ENCODE results near the gene ADAMTSL1.
"Not testable (repeated sequence)": the region's sequence is repeated elsewhere in the genome, so short reads cannot be mapped to it uniquely, and the experiment has no call there.

The ADAMTSL1 gene

GRCh38 chr9:18863791-18864190 lies 389.8 kb downstream of the ADAMTSL1 start:
- Mint-ChIP-seq H3K27me3 (no peaks in the 10 kb centered on the region), H3K4me3 (no peak overlapping the region), H3K36me3 (no peaks in the 10 kb centered on the region), H3K9me3 (peaks cover 0 to 4% of the 10 kb centered on the region in 2 donors), H3K4me1 (no peaks in the 10 kb centered on the region), H3K27ac (no peak overlapping the region)
- ATAC-seq (replicated peaks) (no peak), DNase-seq (no peak)

GRCh38 chr9:18864516-18864915 lies 390.6 kb downstream of the ADAMTSL1 start:
- Mint-ChIP-seq H3K9me3 (peaks cover 2 to 6% of the 10 kb centered on the region in 2 donors), H3K27ac (no peak overlapping the region), H3K4me1 (no peaks in the 10 kb centered on the region), H3K36me3 (no peaks in the 10 kb centered on the region), H3K4me3 (no peak overlapping the region), H3K27me3 (no peaks in the 10 kb centered on the region)
- DNase-seq (no peak), ATAC-seq (replicated peaks) (no peak)

GRCh38 chr9:18865542-18865941 lies 391.6 kb downstream of the ADAMTSL1 start:
- ATAC-seq (replicated peaks): no peak
- Mint-ChIP-seq H3K9me3 (peaks cover 9 to 12% of the 10 kb centered on the region in 2 donors), H3K4me3 (no peak overlapping the region), H3K36me3 (no peaks in the 10 kb centered on the region), H3K4me1 (no peaks in the 10 kb centered on the region), H3K27me3 (no peaks in the 10 kb centered on the region), H3K27ac (no peak overlapping the region)
- DNase-seq: no peak

- ATAC-seq (replicated peaks) (no peak), DNase-seq (no peak)
- no peaks in the 10 kb centered on the region for H3K36me3 Mint-ChIP-seq
- no peak overlapping the region for H3K27ac Mint-ChIP-seq
- H3K9me3 Mint-ChIP-seq: peaks cover 14 to 16% of the 10 kb centered on the region in 2 donors
- H3K4me1 Mint-ChIP-seq: no peaks in the 10 kb centered on the region
- no peak overlapping the region for H3K4me3 Mint-ChIP-seq
- no peaks in the 10 kb centered on the region for H3K27me3 Mint-ChIP-seq
Measured at GRCh38 chr9:18866121-18866831, 392.3 kb downstream of the ADAMTSL1 start.

- no peak for DNase-seq
- no peaks in the 10 kb centered on the region for H3K36me3 Mint-ChIP-seq
- no peak overlapping the region for H3K27ac Mint-ChIP-seq
- ATAC-seq (replicated peaks): no peak
- H3K9me3 Mint-ChIP-seq: peaks cover 18 to 20% of the 10 kb centered on the region in 2 donors
- no peaks in the 10 kb centered on the region for H3K27me3 Mint-ChIP-seq
- no peaks in the 10 kb centered on the region for H3K4me1 Mint-ChIP-seq
- H3K4me3 Mint-ChIP-seq: no peak overlapping the region
Measured at GRCh38 chr9:18869725-18870124, 395.8 kb downstream of the ADAMTSL1 start.

GRCh38 chr9:18874069-18874468 lies 400.1 kb downstream of the ADAMTSL1 start:
- ATAC-seq (replicated peaks): no peak

GRCh38 chr9:18874990-18875389 lies 401.0 kb downstream of the ADAMTSL1 start:
- Mint-ChIP-seq H3K27me3 (peaks cover 0 to 18% of the 10 kb centered on the region in 2 donors), H3K9me3 (peaks cover 11 to 15% of the 10 kb centered on the region in 2 donors)
- not testable (repeated sequence) for H3K36me3 Mint-ChIP-seq; H3K4me3 Mint-ChIP-seq; ATAC-seq (replicated peaks); H3K27ac Mint-ChIP-seq; DNase-seq; H3K4me1 Mint-ChIP-seq

More at GRCh38 chr9:18874069-18874468, 400.1 kb downstream of the ADAMTSL1 start:
- H3K36me3 Mint-ChIP-seq: no peaks in the 10 kb centered on the region
- no peaks in the 10 kb centered on the region for H3K4me1 Mint-ChIP-seq
- H3K27ac Mint-ChIP-seq: no peak overlapping the region
- no peak overlapping the region for H3K4me3 Mint-ChIP-seq
- H3K27me3 Mint-ChIP-seq: peaks cover 0 to 18% of the 10 kb centered on the region in 2 donors
- DNase-seq: no peak
- peaks cover 16 to 20% of the 10 kb centered on the region in 2 donors for H3K9me3 Mint-ChIP-seq

GRCh38 chr9:18877984-18878383 lies 404.0 kb downstream of the ADAMTSL1 start:
- DNase-seq: no peak
- Mint-ChIP-seq H3K27ac (no peak overlapping the region), H3K27me3 (peaks cover 0 to 18% of the 10 kb centered on the region in 2 donors), H3K36me3 (no peaks in the 10 kb centered on the region), H3K9me3 (peaks cover 0 to 3% of the 10 kb centered on the region in 2 donors), H3K4me3 (no peak overlapping the region), H3K4me1 (no peaks in the 10 kb centered on the region)
- no peak for ATAC-seq (replicated peaks)

- ATAC-seq (replicated peaks): no peak
- no peak for DNase-seq
- Mint-ChIP-seq H3K4me3 (no peak overlapping the region), H3K27ac (no peak overlapping the region), H3K36me3 (no peaks in the 10 kb centered on the region), H3K27me3 (peaks cover 0 to 15% of the 10 kb centered on the region in 2 donors), H3K4me1 (no peaks in the 10 kb centered on the region), H3K9me3 (peaks cover 5 to 6% of the 10 kb centered on the region in 2 donors)
Measured at GRCh38 chr9:18881758-18882157, 407.8 kb downstream of the ADAMTSL1 start.

- Mint-ChIP-seq H3K4me1 (no peaks in the 10 kb centered on the region), H3K36me3 (no peaks in the 10 kb centered on the region), H3K9me3 (peaks cover 5 to 6% of the 10 kb centered on the region in 2 donors), H3K27me3 (peaks cover 0 to 6% of the 10 kb centered on the region in 2 donors), H3K27ac (no peak overlapping the region), H3K4me3 (no peak overlapping the region)
- DNase-seq (no peak), ATAC-seq (replicated peaks) (no peak)
Measured at GRCh38 chr9:18887546-18887945, 413.6 kb downstream of the ADAMTSL1 start.

GRCh38 chr9:18888290-18888689 lies 414.3 kb downstream of the ADAMTSL1 start:
- DNase-seq (no peak), ATAC-seq (replicated peaks) (no peak)
- Mint-ChIP-seq H3K36me3 (no peaks in the 10 kb centered on the region), H3K4me3 (no peak overlapping the region), H3K27me3 (peaks cover 0 to 6% of the 10 kb centered on the region in 2 donors), H3K4me1 (no peaks in the 10 kb centered on the region), H3K9me3 (peaks cover 3% of the 10 kb centered on the region in 2 donors), H3K27ac (no peak overlapping the region)

GRCh38 chr9:18889550-18889949 lies 415.6 kb downstream of the ADAMTSL1 start:
- H3K27me3 Mint-ChIP-seq: peaks cover 0 to 6% of the 10 kb centered on the region in 2 donors
- DNase-seq (no peak), ATAC-seq (replicated peaks) (no peak)
- no peak overlapping the region for H3K27ac Mint-ChIP-seq
- peaks cover 0 to under 1% of the 10 kb centered on the region in 2 donors for H3K36me3 Mint-ChIP-seq
- H3K9me3 Mint-ChIP-seq: peaks cover under 1 to 2% of the 10 kb centered on the region in 2 donors
- H3K4me3 Mint-ChIP-seq: no peak overlapping the region
- no peaks in the 10 kb centered on the region for H3K4me1 Mint-ChIP-seq

- Mint-ChIP-seq H3K4me1 (no peaks in the 10 kb centered on the region), H3K27me3 (peaks cover 0 to 6% of the 10 kb centered on the region in 2 donors), H3K27ac (no peak overlapping the region), H3K4me3 (no peak overlapping the region), H3K36me3 (peaks cover 0 to 3% of the 10 kb centered on the region in 2 donors), H3K9me3 (peaks cover 2 to 6% of the 10 kb centered on the region in 2 donors)
- DNase-seq: no peak
- no peak for ATAC-seq (replicated peaks)
Measured at GRCh38 chr9:18890372-18890771, 416.4 kb downstream of the ADAMTSL1 start.

- Mint-ChIP-seq H3K4me1 (no peaks in the 10 kb centered on the region), H3K27me3 (peaks cover 0 to 6% of the 10 kb centered on the region in 2 donors), H3K4me3 (no peak overlapping the region), H3K36me3 (peaks cover 0 to 3% of the 10 kb centered on the region in 2 donors), H3K27ac (no peak overlapping the region), H3K9me3 (peaks cover 7 to 11% of the 10 kb centered on the region in 2 donors)
- no peak for DNase-seq
- ATAC-seq (replicated peaks): no peak
Measured at GRCh38 chr9:18891946-18892670, 418.2 kb downstream of the ADAMTSL1 start.

- Mint-ChIP-seq H3K4me1 (no peaks in the 10 kb centered on the region), H3K27ac (no peak overlapping the region)
- no peak for ATAC-seq (replicated peaks)
Measured at GRCh38 chr9:18893046-18893445, 419.1 kb downstream of the ADAMTSL1 start.

More at GRCh38 chr9:18893046-18893445, 419.1 kb downstream of the ADAMTSL1 start:
- no peak for DNase-seq
- H3K4me3 Mint-ChIP-seq: no peak overlapping the region
- H3K36me3 Mint-ChIP-seq: peaks cover 0 to 3% of the 10 kb centered on the region in 2 donors
- H3K9me3 Mint-ChIP-seq: peaks cover 7 to 11% of the 10 kb centered on the region in 2 donors
- peaks cover 0 to 6% of the 10 kb centered on the region in 2 donors for H3K27me3 Mint-ChIP-seq

All from stimulated activated naive B cell treated with anti-CD40 and anti-IgM and Interleukin-4, amounts not matched to agents 10 μg/mL and 1 μg/mL and 100 μg/mL, for 72 hours (primary cell).